HFF-Myc (cell line): ENCODE results near the gene LINGO1.

Experiments
- DNase-seq: peaks from one replicate; pipeline ENCODE4 v3.0.0-alpha.2; 2011; ENCODE audit warnings: low read depth; ENCODE audit errors: extremely low read depth
- H3K4me3 ChIP-seq: replicated peaks from 2 replicates; pipeline ENCODE4 v1.5.1; 2011; ENCODE audit warnings: low read depth, mild to moderate bottlenecking, control low read depth, low read length
- CTCF ChIP-seq: IDR thresholded peaks from 2 replicates; pipeline ENCODE4 v1.5.1; 2012; ENCODE audit warnings: mild to moderate bottlenecking, low read depth, low read length, control low read depth; ENCODE audit errors: missing control alignments

LINGO1 gene

GRCh38 chr15:77564938-77565337 lies 67.8 kb downstream of the LINGO1 start:
- no peak overlapping the region for H3K4me3 ChIP-seq
- no peak for DNase-seq
- no peak for TF ChIP-seq CTCF

GRCh38 chr15:77564341-77564740 lies 68.4 kb downstream of the LINGO1 start:
- H3K4me3 ChIP-seq: no peak overlapping the region
- no peak for TF ChIP-seq CTCF
- no peak for DNase-seq

DNA sequence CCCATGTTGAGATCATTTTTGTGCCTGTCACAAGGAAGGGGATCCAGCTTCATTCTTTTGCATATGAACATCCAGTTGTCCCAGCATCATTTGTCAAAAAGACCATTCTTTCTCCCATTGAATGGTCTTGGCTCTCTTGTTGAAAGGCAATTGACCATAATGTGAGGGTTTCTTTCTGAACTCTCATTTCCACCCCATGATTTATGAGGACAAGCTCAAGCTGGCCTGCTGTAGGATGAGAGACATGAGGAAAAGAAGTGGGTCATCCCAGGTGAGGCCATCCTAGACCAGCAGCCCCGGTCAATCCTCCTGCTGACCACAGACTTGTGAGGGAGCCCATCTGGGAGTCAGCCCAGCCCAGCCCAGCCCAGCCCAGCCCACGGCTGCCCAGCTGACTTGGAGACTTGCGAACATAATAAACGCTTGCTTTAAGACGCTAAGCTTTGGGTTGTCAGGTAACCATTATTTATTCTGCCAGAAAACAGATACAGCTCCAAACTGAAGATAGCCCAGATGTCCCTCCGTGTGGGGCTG lies 69.0 kb downstream of the LINGO1 start:
- H3K4me3 ChIP-seq: no peak overlapping the region
- no peak for DNase-seq
- no peak for TF ChIP-seq CTCF
